Measurements from ENCODE around the gene SDF2L1.
"Not testable (repeated sequence)": the region's sequence is repeated elsewhere in the genome, so short reads cannot be mapped to it uniquely, and the experiment has no call there.

Gene SDF2L1

GRCh38 chr22:21641789-21642583 lies at the start of gene SDF2L1:
Gene SDF2L1, plus strand, starts transcription at chr22:21642302. Its CDS starts 35 bp downstream, at chr22:21642337.
- peak within 1 kb of the TSS; percentile 82 to 86 for H3K4me3 ChIP-seq (ENCODE audit: low read depth in 1 of 2, low read length in 1 of 2)
- H3K27ac ChIP-seq, result peak within 1 kb of the TSS; percentile 54
- no peaks in the 10 kb centered on the region for H3K36me3 ChIP-seq

GRCh38 chr22:21592422-21592821 lies 49.7 kb upstream of the SDF2L1 start:
- no peaks in the 10 kb centered on the region for H3K9me3 ChIP-seq
- no peak overlapping the region for H3K27ac ChIP-seq
- TF ChIP-seq CTCF (IDR thresholded peaks at IDR 0.05), result no peak
- H3K4me1 ChIP-seq (ENCODE audit: control insufficient read depth in 1 of 2, insufficient read depth in 1 of 2, low read depth in 1 of 2, low read length in 1 of 2), result peaks cover 39 to 43% of the 10 kb centered on the region in 2 experiments
- H3K4me3 ChIP-seq (ENCODE audit: low read depth in 1 of 2, low read length in 1 of 2), result no peak overlapping the region
- no peaks in the 10 kb centered on the region for H3K27me3 ChIP-seq
- H3K36me3 ChIP-seq, result peaks cover 40% of the 10 kb centered on the region

More at GRCh38 chr22:21641789-21642583, at the start of gene SDF2L1:
- no peaks in the 10 kb centered on the region for H3K27me3 ChIP-seq
- peaks cover 22 to 26% of the 10 kb centered on the region in 2 experiments for H3K4me1 ChIP-seq (ENCODE audit: control insufficient read depth in 1 of 2, insufficient read depth in 1 of 2, low read depth in 1 of 2, low read length in 1 of 2)
- no peaks in the 10 kb centered on the region for H3K9me3 ChIP-seq
- peak; percentile 54 for TF ChIP-seq CTCF (IDR thresholded peaks at IDR 0.05)

- no peak for TF ChIP-seq CTCF (IDR thresholded peaks at IDR 0.05)
- Histone ChIP-seq H3K9me3 (no peaks in the 10 kb centered on the region), H3K27me3 (no peaks in the 10 kb centered on the region), H3K4me1 (ENCODE audit: control insufficient read depth in 1 of 2, insufficient read depth in 1 of 2, low read depth in 1 of 2, low read length in 1 of 2) (peaks cover 36 to 45% of the 10 kb centered on the region in 2 experiments), H3K36me3 (peaks cover 40% of the 10 kb centered on the region), H3K4me3 (ENCODE audit: low read depth in 1 of 2, low read length in 1 of 2) (no peak overlapping the region), H3K27ac (no peak overlapping the region)
These were observed 48.5 kb upstream of the SDF2L1 start for GRCh38 chr22:21593406-21594232.

- Histone ChIP-seq H3K4me1 (ENCODE audit: control insufficient read depth in 1 of 2, insufficient read depth in 1 of 2, low read depth in 1 of 2, low read length in 1 of 2) (peaks cover 36 to 43% of the 10 kb centered on the region in 2 experiments), H3K27me3 (no peaks in the 10 kb centered on the region), H3K36me3 (peaks cover 40% of the 10 kb centered on the region), H3K4me3 (ENCODE audit: low read depth in 1 of 2, low read length in 1 of 2) (no peak overlapping the region), H3K27ac (no peak overlapping the region), H3K9me3 (no peaks in the 10 kb centered on the region)
- no peak for TF ChIP-seq CTCF (IDR thresholded peaks at IDR 0.05)
These were observed 47.1 kb upstream of the SDF2L1 start for GRCh38 chr22:21594865-21595452.

GRCh38 chr22:21596356-21597135 lies 45.6 kb upstream of the SDF2L1 start:
- not testable (repeated sequence) for H3K9me3 ChIP-seq; H3K27me3 ChIP-seq; H3K4me3 ChIP-seq (ENCODE audit: low read depth in 1 of 2, low read length in 1 of 2)
- Histone ChIP-seq H3K27ac (peak overlapping the region; percentile 30), H3K36me3 (peaks cover 40% of the 10 kb centered on the region), H3K4me1 (ENCODE audit: control insufficient read depth in 1 of 2, insufficient read depth in 1 of 2, low read depth in 1 of 2, low read length in 1 of 2) (peaks cover 29 to 36% of the 10 kb centered on the region in 2 experiments)

Measured in neutrophil (primary cell).